GF-D8 (cell line): ENCODE results near the gene ATP4A.

Experiments used
- DNase-seq: peaks from one replicate; lab custom pipeline; 2025; lab: John Stamatoyannopoulos, UW

Gene ATP4A

DNA sequence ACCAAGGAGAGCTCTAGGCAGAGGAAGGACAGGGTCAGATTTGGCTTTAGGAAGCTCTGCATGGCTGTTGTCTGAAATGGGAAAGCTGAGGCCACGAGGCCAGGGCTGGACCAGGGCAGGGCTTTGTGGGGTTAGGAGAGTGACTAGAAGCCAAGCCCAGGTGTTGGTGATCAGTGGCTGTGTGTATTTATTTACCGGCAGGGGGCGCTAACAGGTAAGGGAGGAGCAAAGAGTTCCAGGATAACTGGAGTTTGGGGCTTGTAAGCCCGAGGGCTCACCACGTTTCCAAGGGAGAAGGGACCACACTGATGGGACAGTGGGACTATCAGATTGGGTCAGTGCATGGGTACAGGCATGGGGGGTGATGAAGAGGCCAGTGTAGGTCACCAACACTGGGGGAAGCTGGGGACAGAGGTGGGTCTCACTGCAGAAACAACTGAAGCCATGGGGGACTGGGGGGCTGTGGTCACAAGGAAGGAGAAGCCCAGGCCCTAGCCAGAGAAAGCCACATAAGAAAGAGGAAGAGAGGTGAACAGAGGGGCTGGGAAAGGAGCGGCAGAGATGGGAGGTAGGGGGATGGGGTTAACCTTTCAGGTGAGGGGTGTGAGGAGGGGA lies 14.2 kb downstream of the ATP4A start:
- DNase-seq: peak; percentile 5

GRCh38 chr19:35546532-35546931 lies 16.9 kb downstream of the ATP4A start:
- DNase-seq: no peak

DNA sequence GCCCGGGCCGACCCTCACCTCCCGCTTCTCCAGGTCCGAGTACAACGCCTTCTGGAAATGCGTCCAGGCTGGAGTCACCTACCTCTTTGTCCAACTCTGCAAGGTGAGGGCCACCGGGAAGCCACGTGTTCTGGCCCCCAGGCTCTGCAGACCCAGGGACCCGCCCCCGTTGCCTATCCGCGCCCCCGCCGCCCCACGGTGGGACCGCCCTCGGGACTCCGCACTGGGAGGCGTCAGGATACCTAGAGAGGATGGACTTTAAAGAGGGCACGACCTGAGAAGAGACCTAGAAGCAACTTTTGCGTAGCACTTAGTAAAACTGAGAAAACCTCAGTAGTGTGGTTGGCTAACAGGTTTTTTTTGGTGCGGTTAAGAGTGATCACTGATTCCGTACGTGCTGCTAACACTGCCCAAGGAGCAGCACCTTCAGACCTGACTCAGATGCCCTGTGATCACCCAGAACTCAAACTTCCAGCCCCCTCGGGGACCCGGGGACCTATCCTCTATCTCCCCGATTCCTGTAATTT lies 17.5 kb downstream of the ATP4A start:
- no peak for DNase-seq

GRCh38 chr19:35545001-35545854 lies 18.2 kb downstream of the ATP4A start, which contains the start of gene TMEM147:
Gene TMEM147, plus strand, starts transcription at chr19:35545626. Its CDS starts 114 bp downstream, at chr19:35545740.
- DNase-seq: peak; percentile 66

- no peak for DNase-seq
Measured at GRCh38 chr19:35544110-35544802, 19.2 kb downstream of the ATP4A start.

- DNase-seq: no peak
Measured at GRCh38 chr19:35543280-35544109, 20.0 kb downstream of the ATP4A start.

DNA sequence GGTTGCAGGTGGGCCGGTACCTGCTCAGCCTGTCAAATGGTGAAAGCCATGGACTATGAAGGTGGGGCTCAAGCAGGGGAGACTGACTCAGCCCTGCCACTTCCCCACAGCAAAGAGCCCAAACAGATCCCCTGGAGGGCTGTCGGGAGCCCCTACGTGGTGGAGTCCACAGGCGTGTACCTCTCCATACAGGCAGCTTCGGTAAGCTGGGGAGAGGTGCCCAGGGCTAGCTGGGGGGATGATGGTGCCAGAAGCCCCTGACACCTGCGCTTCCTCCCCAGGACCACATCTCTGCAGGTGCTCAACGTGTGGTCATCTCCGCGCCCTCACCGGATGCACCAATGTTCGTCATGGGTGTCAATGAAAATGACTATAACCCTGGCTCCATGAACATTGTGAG lies 21.2 kb downstream of the ATP4A start:
- no peak for DNase-seq

GRCh38 chr19:35540356-35540927 lies 23.0 kb downstream of the ATP4A start:
- no peak for DNase-seq

- no peak for DNase-seq
Measured at GRCh38 chr19:35539850-35540249, 23.6 kb downstream of the ATP4A start.

- no peak for DNase-seq
Measured at GRCh38 chr19:35539314-35539713, 24.1 kb downstream of the ATP4A start.

GRCh38 chr19:35534803-35535480 lies 28.5 kb downstream of the ATP4A start:
- no peak for DNase-seq

DNA sequence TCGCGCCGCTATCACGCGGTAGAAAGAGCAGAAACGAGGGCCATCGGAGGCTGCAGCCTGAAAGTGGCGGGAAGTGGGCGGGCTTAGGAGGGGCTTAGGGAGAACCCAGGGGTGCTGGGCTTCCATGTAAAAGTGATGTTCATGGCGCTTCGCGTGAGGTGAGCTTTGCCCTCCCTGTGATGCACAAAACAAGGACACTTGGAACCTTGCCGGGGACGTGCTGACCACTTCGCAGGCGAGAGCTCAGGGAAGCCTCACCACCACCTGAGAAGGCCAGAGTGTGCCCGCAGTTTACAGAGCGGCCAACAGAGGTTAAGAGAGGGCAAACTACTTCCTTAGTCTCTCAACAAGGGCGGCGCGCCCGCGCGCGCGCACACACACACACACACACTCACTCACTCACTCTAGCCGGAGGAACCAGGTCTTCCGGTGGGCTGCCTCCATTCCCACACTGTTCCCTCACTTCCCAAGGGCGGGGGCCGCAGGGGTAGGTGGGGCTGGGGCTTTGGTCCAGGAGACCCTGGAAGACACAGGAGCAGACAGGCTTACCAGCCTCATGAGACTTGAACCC lies 29.6 kb downstream of the ATP4A start:
- no peak for DNase-seq

- DNase-seq: no peak
Measured at GRCh38 chr19:35533201-35533821, 30.1 kb downstream of the ATP4A start, which contains the start of gene GAPDHS. Gene GAPDHS, plus strand, starts transcription at chr19:35533456. Its CDS starts 72 bp downstream, at chr19:35533528.

- DNase-seq: no peak
Measured at GRCh38 chr19:35531291-35531690, 32.2 kb downstream of the ATP4A start.

GRCh38 chr19:35529241-35530218 lies 33.9 kb downstream of the ATP4A start:
- no peak for DNase-seq

DNA sequence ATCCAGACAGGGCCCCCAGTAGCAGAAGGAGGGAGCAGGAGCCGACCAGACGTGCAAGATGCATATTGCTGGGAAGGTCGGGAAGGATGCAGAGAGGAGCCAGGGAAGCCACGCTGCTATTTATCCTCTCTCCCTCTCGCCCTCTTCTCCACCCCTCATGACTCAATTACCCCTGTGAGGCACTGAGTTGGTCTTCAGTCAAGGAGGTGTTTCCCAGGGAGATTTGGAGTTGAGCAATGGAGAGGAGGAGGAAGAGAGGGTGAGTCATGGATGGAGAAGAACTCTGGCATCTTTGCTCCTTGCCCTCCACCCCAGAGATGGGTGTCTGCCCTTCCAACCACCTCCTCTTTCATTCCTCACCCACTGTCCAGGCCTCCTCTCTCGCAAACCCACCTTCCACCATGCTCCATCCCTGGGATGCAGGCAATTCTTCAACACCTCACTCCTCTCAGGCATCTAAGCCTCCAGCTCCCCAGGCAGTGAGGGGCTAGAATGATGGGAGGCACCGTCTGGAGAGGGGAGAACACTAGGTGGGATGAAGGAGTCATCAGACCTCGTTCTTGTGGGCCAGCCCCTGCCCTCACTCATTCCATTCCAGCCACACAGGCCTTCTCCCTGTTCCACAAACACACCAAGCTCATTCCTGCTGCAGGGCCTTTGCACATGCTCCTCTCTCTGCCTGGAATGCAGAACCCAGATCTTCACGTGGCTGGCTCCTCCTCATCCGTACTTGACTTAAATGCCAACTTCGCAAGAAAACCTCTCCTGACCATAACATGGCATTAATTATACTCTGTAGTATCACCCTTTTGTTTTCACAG lies 35.0 kb downstream of the ATP4A start, which contains the start of gene SBSN:
Gene SBSN (minus strand): TSS at position 94 of the 821 bp plus-strand sequence. CDS start 30 bp downstream, at position 64.
- no peak for DNase-seq

DNA sequence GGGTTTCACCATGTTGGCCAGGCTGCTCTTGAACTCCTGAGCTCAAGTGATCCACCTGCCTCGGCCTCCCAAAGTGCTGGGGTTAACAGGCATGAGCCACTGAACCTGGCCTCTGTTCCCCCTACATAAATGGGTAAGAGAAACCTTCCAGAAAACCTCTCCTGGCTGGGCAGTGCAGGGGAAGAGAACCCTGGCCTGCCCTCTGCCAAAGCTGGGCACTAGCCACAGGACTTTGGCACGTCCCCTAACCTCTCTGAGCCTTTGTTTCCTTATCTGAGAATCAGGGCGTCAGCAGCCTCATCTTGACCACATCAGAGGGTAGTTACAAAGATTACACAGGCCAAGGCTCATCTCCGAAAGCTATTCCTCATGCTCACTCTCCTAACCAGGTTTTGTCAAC lies 37.6 kb downstream of the ATP4A start:
- no peak for DNase-seq
